Activated T-helper 17 cell treated with anti-CD3 and anti-CD28 coated beads, Interleukin-2, amount 50 U/mL, for 72 hours (primary cell): ENCODE measurements around the gene NUDT3. TPM values are rescaled to one million over a fixed set of nuclear protein-coding genes. Genes with fewer than 3 reads are reported as not detected.
"Not testable (repeated sequence)": the region's sequence is repeated elsewhere in the genome, so short reads cannot be mapped to it uniquely, and the experiment has no call there.

Source experiments
- ATAC-seq: fragments of 150-1000 bp; cut with Tn5 transposase; replicated peaks from 2 replicates; pipeline ENCODE4 v1.10.0; 2021; ENCODE audit warnings: mild to moderate bottlenecking, moderate library complexity
- H3K27ac Mint-ChIP-seq: one replicate; pipeline ENCODE4 v1.8.0; 2022; ENCODE audit warnings: mixed read lengths
- H3K27me3 Mint-ChIP-seq: one replicate; pipeline ENCODE4 v1.8.0; 2022; ENCODE audit warnings: mixed read lengths
- H3K36me3 Mint-ChIP-seq: one replicate; pipeline ENCODE4 v1.8.0; 2022; ENCODE audit warnings: low read depth, mild to moderate bottlenecking, mixed read lengths
- H3K4me1 Mint-ChIP-seq: one replicate; pipeline ENCODE4 v1.8.0; 2022; ENCODE audit warnings: mixed read lengths
- H3K4me3 Mint-ChIP-seq: one replicate; pipeline ENCODE4 v1.8.0; 2022; ENCODE audit warnings: mild to moderate bottlenecking, mixed read lengths
- H3K9me3 Mint-ChIP-seq: one replicate; pipeline ENCODE4 v1.8.0; 2022; ENCODE audit warnings: mixed read lengths
- total RNA-seq, 2 donors: library from RNA; stranded (reverse); gene quantifications; one replicate each; pipeline ENCODE4 v1.2.3, GENCODE V29; 2022

Gene NUDT3
- total RNA-seq, 2 donors from 2014 or later = 7.9 to 12.8 TPM

DNA sequence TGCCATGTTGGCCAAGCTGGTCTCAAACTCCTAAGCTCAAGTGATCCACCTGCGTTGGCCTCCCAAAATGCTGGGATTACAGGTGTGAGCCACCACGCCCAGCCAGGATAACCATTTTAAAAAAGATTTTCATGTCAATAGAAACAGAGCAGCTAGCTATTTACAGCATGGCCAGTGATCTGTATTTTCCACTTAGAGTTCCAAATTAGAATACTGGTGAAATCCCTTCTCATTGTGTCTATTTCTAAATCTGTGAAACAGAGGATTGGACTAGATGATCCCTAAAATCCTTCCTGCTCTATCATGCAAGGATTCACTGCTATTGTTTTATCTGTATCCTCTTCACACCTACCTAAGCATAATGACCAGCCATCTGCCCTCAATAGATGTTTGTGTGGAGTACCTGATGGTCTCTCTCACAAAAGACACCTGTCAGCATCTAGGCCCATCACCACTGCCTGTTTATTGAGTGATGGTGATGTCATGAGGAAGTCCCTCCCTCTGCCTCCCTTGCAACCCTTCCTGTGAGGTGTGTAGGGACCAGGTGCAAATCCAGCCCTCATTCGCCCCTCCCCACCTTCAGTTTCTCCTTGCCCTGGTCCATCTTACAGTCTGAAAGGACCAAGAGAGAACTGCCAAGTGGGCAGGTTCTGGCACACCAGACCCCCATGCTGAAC is 117.2 kb downstream of the NUDT3 start:
- no peaks in the 10 kb centered on the region for H3K4me1 Mint-ChIP-seq
- H3K9me3 Mint-ChIP-seq = no peaks in the 10 kb centered on the region
- H3K27ac Mint-ChIP-seq = no peak overlapping the region
- peak; percentile 60 for ATAC-seq
- H3K4me3 Mint-ChIP-seq = no peak overlapping the region
- peaks cover 8% of the 10 kb centered on the region for H3K36me3 Mint-ChIP-seq
- H3K27me3 Mint-ChIP-seq = no peaks in the 10 kb centered on the region

DNA sequence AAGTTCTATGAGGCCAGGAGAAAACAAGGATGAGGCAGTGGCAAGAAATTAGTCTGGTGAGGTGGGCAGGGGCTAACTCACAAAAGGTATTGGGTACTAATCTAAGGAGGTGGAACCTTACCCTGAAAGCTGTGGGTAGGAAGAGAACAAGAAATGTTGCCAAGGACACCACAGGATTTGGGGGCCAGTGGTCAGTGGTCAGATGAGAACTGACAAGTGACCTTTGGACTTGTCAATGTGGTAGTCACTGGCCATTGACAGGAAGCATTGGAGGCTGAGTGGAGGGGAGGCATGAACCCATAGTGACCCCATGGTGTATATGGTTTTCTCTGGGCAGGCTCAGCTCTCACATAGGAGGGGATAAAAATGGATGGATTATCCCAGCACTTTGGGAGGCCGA is 118.3 kb downstream of the NUDT3 start:
- Mint-ChIP-seq H3K4me1 (no peaks in the 10 kb centered on the region), H3K27ac (peak overlapping the region; percentile 32), H3K9me3 (no peaks in the 10 kb centered on the region), H3K27me3 (no peaks in the 10 kb centered on the region), H3K36me3 (peaks cover 2% of the 10 kb centered on the region), H3K4me3 (no peak overlapping the region)
- no peak for ATAC-seq

DNA sequence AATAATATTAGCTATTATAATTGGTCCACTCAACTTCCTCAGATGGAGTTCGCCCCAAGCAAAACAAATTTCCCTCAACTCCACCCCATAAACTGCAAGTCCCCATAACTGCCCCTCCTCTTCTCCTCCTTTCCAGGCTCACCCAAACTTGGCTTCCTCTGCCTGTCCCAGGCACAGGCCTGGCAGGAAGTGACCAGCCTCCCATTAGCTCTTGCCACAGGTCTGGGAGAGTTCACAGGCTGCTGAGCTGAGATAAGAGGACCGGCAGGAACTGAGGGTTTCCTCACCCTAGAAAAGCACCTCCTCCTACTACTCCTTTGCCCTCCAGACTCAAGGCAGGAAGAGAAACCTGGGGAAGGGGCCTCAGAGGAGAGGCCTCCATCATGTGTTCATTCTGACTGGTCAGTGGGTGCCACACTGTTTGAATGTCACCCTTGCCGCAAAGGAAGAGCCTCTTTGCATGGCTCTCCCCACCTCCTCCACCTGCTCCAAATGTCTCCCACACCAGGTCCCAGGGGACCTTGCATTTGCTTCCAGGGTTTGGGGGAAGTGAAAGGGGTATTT is 119.1 kb downstream of the NUDT3 start:
- no peaks in the 10 kb centered on the region for H3K4me1 Mint-ChIP-seq
- no peaks in the 10 kb centered on the region for H3K36me3 Mint-ChIP-seq
- no peaks in the 10 kb centered on the region for H3K9me3 Mint-ChIP-seq
- H3K4me3 Mint-ChIP-seq = no peak overlapping the region
- no peaks in the 10 kb centered on the region for H3K27me3 Mint-ChIP-seq
- H3K27ac Mint-ChIP-seq = no peak overlapping the region
- ATAC-seq = no peak

DNA sequence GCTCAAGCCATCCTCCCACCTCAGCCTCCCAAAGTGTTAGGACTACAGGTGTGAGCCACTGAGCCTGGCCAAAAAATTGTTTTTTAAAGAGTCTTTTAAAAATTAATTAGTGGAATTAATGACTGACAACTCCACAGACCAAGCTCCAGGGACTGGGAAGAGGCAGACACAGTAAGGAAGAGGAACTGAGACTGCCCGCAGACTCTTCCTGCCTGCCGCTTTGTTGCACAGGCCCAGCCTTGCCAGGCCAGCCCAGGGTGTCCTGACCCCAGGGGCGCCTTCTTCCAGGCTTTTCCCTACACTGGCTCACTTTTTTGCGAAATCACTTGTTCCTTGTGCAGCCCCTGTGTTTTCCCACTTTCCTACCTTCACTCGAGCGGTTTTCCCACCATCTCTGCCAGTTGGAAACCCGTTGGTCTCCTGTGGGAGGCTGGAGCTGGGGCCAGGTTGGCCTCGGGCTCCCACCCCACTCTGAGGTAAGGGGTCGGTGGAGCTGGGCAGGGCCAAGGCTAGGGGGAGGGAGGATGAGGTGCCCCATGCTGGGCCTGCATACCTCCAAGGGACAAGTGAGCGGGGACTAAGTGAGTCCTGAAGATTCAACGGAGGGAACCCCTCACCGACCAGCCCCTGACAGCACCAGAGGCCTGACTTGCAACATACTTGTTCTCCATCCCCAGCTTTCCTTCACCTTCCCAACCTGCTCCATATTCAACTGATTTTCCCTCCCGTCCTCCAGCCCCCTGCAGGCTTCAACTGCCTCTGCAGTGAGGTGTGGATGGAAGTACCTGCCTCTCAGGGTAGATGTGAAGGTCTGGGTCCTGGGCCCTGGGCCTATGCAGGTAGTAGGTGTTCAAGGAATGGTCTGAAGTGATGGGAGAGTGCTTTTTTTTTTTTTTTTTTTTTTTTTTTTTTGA is 120.2 kb downstream of the NUDT3 start:
- Mint-ChIP-seq H3K4me3 (no peak overlapping the region), H3K27me3 (no peaks in the 10 kb centered on the region), H3K9me3 (no peaks in the 10 kb centered on the region), H3K36me3 (no peaks in the 10 kb centered on the region), H3K27ac (no peak overlapping the region), H3K4me1 (no peaks in the 10 kb centered on the region)
- ATAC-seq = no peak

DNA sequence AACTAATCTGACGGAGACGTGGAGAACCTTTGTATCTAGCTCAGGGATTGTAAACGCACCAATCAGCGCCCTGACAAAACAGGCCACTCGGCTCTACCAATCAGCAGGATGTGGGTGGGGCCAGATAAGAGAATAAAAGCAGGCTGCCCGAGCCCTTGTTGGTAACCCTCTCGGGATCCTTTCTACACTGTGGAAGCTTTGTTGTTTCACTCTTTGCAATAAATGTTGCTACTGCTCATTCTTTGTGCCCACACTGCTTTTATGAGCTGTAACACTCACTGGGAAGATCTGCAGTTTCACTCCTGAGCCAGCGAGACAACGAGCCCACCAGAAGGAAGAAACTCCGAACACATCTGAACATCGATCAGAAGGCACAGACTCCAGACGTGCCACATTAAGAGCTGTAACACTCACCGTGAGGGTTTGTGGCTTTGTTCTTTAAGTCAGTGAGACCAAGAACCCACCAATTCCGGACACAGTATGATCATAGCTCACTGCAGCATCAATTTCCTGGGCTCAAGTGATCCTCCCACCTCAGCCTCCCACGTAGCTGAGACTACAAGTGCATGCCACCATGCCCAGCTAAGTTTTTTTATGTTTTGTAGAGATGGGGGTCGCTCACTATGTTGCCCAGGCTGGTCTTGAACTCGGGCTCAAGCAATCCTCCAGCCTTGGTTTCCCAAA is 122.7 kb downstream of the NUDT3 start:
- not testable (repeated sequence) for H3K4me3 Mint-ChIP-seq, ATAC-seq, H3K27ac Mint-ChIP-seq, H3K4me1 Mint-ChIP-seq, H3K36me3 Mint-ChIP-seq, H3K27me3 Mint-ChIP-seq, H3K9me3 Mint-ChIP-seq

DNA sequence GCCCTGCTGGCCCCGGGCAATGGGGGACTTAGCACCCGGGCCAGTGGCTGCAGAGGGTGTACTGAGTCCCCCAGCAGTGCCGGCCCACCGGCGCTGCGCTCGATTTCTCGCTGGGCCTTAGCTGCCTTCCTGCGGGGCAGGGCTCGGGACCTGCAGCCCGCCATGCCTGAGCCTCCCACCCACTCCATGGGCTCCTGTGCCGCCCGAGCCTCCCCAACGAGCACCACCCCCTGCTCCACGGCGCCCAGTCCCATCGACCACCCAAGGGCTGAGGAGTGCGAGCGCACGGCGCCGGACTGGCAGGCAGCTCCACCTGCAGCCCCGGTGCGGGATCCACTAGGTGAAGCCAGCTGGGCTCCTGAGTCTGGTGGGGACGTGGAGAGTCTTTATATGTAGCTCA is 123.3 kb downstream of the NUDT3 start:
- H3K27ac Mint-ChIP-seq, H3K27me3 Mint-ChIP-seq, H3K4me1 Mint-ChIP-seq, ATAC-seq, H3K9me3 Mint-ChIP-seq, H3K36me3 Mint-ChIP-seq, H3K4me3 Mint-ChIP-seq: not testable (repeated sequence)

DNA sequence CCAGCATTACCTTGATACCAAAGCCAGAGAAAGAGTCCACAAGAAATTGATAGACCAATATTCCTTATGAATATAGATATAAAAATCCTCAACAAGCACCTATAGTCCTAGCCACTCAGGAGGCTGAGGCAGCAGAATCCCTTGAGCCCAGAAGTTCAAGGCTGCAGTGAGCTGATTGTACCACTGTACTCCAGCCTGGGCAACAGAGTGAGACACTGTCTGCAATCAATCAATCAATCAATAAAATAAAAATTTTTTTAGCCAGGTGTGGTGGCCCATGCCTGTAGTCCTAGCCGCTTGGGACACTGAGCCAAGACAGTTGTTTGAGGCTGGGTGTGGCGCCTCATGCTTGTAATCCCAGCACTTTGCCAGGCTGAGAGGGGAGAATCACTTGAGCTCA is 124.7 kb downstream of the NUDT3 start:
- Mint-ChIP-seq H3K4me3 (no peak overlapping the region), H3K27ac (no peak overlapping the region), H3K36me3 (no peaks in the 10 kb centered on the region), H3K27me3 (no peaks in the 10 kb centered on the region), H3K9me3 (no peaks in the 10 kb centered on the region), H3K4me1 (no peaks in the 10 kb centered on the region)
- ATAC-seq = no peak

DNA sequence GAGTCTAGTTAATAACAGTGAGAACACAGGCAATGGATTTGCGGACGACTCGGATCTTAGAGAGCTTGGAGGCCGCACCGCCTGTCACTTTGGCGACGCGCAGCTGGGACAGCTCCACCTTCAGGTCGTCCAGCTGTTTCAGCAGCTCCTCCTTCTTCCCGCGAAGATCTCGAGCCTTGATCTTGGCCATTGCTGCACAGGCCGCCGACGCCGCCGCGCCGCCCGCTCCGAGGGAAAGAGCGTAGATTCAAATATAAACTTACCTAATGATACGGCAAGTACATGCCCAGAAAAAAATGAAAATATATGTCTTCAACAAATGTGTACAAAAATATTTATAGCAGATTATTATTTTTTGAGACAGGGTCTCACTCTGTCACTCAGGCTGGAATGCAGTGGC is 129.0 kb downstream of the NUDT3 start:
- ATAC-seq, H3K4me3 Mint-ChIP-seq, H3K9me3 Mint-ChIP-seq, H3K36me3 Mint-ChIP-seq, H3K27ac Mint-ChIP-seq, H3K27me3 Mint-ChIP-seq, H3K4me1 Mint-ChIP-seq: not testable (repeated sequence)

DNA sequence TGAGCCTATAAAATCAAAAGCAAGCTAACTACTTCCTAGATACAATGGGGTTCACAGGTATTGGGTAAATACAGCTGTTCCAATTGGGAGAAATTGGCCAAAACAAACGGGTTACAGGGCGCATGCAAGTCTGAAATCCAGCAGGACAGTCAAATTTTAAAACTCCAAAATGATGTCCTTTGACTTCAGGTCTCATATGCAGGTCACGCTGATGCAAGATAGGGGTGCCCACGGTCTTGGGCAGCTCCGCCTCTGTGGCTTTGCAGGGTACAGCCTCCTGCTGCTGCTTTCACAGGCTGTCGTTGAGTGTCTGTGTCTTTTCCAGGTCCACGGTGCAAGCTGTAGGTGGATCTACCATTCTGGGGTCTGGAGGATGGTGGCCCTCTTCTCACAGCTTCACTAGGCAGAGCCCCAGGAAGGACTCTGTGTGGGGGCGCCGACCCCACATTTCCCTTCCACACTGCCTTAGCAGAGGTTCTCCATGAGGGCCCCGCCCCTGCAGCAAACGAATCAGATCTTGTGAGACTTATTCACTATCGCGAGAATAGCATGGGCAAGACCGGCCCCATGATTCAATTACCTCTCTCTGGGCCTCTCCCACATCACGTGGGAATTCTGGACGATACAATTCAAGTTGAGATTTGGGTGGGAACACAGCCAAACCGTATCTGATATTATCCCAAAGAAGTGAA is 131.7 kb downstream of the NUDT3 start:
- Mint-ChIP-seq H3K27me3 (no peaks in the 10 kb centered on the region), H3K4me1 (no peaks in the 10 kb centered on the region), H3K4me3 (no peak overlapping the region), H3K9me3 (no peaks in the 10 kb centered on the region), H3K36me3 (no peaks in the 10 kb centered on the region), H3K27ac (no peak overlapping the region)
- ATAC-seq = no peak

DNA sequence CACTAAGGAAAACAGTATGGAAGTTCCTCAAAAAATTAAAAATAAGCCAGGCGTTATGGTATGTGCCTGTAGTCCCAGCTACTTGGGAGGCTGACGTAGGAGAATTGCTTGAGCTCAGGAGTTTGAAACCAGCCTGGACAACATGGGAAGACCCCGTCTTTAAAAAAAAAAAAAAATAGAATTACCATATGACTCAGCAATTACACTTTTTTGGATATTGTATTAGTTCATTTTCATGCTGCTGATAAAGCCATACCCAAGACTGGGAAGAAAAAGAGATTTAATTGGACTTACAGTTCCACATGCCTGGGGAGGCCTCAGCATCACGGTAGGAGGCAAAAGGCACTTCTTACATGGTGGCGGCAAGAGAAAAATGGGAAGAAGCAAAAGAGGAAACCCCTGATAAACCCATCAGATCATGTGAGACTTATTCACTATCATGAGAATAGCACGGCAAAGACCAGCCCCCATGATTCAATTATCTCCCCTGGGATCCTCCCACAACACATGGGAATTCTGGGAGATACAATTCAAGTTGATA is 132.9 kb downstream of the NUDT3 start:
- Mint-ChIP-seq H3K36me3 (no peaks in the 10 kb centered on the region), H3K9me3 (no peaks in the 10 kb centered on the region), H3K4me3 (no peak overlapping the region), H3K27me3 (no peaks in the 10 kb centered on the region), H3K27ac (no peak overlapping the region), H3K4me1 (no peaks in the 10 kb centered on the region)
- no peak for ATAC-seq

DNA sequence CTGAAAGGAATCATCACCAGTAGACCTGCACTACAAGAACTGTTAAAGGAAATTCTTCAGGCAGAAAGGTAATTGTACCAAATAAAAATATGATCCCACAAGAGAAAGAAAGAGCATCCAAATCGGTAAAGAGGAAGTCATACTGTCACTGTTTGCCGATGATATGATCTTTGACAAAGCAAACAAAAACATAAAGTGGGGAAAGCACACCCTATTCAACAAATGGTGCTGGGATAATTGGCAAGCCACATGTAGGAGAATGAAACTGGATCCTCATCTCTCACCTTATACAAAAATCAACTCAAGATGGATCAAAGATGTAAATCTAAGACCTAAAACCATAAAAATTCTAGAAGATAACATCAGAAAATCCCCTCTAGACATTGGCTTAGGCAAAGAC is 140.1 kb downstream of the NUDT3 start:
- H3K4me3 Mint-ChIP-seq, ATAC-seq, H3K27me3 Mint-ChIP-seq, H3K9me3 Mint-ChIP-seq, H3K36me3 Mint-ChIP-seq, H3K27ac Mint-ChIP-seq, H3K4me1 Mint-ChIP-seq: not testable (repeated sequence)

DNA sequence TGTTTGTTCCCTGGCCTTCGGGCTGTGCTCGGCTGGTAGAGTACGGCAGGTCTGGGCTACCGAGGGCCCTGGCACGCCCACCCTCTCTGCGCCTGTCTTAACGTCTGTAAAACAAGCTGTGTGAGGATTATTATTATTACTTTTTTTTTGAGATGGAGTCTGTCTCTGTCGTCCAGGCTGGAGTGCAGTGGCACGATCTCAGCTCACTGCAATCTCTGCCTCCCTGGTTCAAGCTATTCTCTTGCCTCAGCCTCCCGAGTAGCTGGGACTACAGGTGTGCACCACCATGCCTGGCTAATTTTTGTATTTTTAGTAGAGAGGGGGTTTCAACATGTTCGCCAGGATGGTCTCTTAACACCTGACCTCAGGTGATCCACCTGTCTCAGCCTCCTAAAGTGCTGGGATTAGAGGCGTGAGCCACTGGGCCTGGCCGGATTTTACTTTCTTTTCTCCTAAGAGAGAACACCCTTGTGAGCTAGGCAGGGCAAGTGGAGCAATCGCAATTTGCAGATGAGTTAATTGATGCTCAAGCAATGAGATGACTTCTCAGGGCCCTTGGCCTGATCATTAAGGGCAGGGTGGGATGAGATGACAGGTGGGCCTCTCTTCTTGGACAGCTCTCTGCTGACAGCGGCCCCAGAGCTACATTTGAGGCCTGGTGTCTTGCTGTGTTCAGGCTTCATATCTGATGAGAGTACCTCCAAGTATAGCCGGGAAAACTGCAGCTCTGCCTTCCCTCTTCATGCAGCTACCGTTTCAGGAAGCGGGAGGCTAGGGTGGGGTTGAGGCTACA is 142.8 kb downstream of the NUDT3 start:
- peak; percentile 50 for ATAC-seq
- Mint-ChIP-seq H3K9me3 (no peaks in the 10 kb centered on the region), H3K36me3 (peaks cover 25% of the 10 kb centered on the region), H3K27ac (peak overlapping the region; percentile 89), H3K4me3 (peak overlapping the region; percentile 92), H3K4me1 (peaks cover 25% of the 10 kb centered on the region), H3K27me3 (no peaks in the 10 kb centered on the region)

DNA sequence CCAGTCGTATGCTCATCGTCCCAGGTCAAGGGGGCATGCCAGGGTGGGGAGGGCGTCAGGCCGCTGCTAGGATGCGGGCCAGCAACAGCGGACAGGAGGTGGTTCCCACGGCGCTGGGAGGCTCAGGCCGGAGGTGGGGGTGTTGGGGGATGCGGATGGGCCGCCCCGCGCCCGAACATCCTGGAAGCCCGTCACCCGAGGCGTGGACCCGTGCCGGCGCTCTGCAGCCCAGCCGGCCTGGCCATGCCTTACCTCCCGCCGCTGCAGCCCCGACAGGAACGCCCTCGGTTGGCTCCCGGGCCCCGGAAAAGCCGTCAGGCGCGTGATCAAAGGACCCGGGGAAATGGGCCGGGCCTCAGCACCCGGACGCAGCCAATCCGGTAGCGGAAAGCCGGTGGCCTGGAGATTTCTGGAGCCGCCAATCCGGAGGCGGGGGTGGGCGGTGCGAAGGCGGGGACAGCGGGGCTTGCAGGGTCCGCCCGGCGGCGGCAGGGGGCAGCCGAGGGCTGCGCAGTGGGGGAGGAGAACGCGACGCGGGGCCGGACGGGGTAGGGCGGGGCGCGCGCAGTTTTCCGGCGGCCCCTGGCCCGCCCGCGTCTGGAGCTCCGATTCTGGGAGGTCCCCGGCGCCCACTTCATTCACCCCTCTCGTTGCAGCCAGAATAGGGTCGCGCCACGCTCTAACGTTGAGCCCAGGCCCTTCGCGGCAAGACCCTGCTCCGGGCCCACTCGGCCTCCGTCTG is 143.6 kb downstream of the NUDT3 start, which contains the start of gene SMIM29:
TSS of gene SMIM29 (minus strand) at position 280 of the 742 bp plus-strand sequence. CDS start 1,215 bp downstream, outside the sequence.
- H3K27ac Mint-ChIP-seq = peak within 1 kb of the TSS; percentile 89
- H3K36me3 Mint-ChIP-seq = peaks cover 31% of the 10 kb centered on the region
- no peaks in the 10 kb centered on the region for H3K9me3 Mint-ChIP-seq
- peaks cover 29% of the 10 kb centered on the region for H3K4me1 Mint-ChIP-seq
- no peaks in the 10 kb centered on the region for H3K27me3 Mint-ChIP-seq
- H3K4me3 Mint-ChIP-seq = peak within 1 kb of the TSS; percentile 92
- peak; percentile 85 for ATAC-seq
